K562 (cell line): ENCODE measurements around the gene GLT6D1. TPM values are rescaled to one million over a fixed set of nuclear protein-coding genes. Genes with fewer than 3 reads are reported as not detected.

Experiments used
- ARID1B ChIP-seq: fragments of 450-650 bp; IDR thresholded peaks from 2 replicates; pipeline ENCODE4 v1.6.1; 2016; ENCODE audit warnings: antibody characterized with exemption, mild to moderate bottlenecking, inconsistent platforms
- ATF1 ChIP-seq, 2 experiments: fragments of 450-650 bp in 1 of 2; IDR thresholded peaks; 2 replicates each; pipeline ENCODE4 v1.6.1; 2016; ENCODE audit warnings: missing compliant biosample characterization in 1 of 2, missing genetic modification characterization in 1 of 2
- FOSL1 ChIP-seq: fragments of 200-800 bp; sonication (Bioruptor generic); conservative IDR thresholded peaks from 2 replicates; pipeline ENCODE4 v1.6.1; 2016; ENCODE audit warnings: missing genetic modification characterization, missing compliant biosample characterization
- RBM25 ChIP-seq: fragments of 200-400 bp; formaldehyde crosslinking; IDR thresholded peaks from 2 replicates; pipeline ENCODE4 v1.6.1; 2018; ENCODE audit warnings: low read length, low read depth, moderate library complexity; ENCODE audit not compliant: severe bottlenecking
- TOE1 ChIP-seq, 2 experiments: fragments of 450-650 bp in 1 of 2; sonication (generic) in 1 of 2; formaldehyde crosslinking in 1 of 2; IDR thresholded peaks; 2 replicates each; pipeline versions ENCODE4 v1.7.1 to v1.8.0; 2016 to 2022; ENCODE audit warnings: borderline replicate concordance in 2 of 2, mild to moderate bottlenecking in 2 of 2, antibody characterized with exemption in 1 of 2, inconsistent platforms in 1 of 2, low read depth in 1 of 2, missing genetic modification reagents in 1 of 2, moderate library complexity in 1 of 2
- ZNF165 ChIP-seq: fragments of 250-450 bp; sonication (Bioruptor Pico); IDR thresholded peaks from 2 replicates; pipeline ENCODE4 v1.4.0; 2020; ENCODE audit warnings: borderline replicate concordance
- ZNF551 ChIP-seq: fragments of 250-450 bp; sonication (Bioruptor Pico); IDR thresholded peaks from 2 replicates; pipeline ENCODE4 v1.5.0; 2021; ENCODE audit warnings: mild to moderate bottlenecking, moderate library complexity
- ZSCAN32 ChIP-seq: fragments of 450-650 bp; formaldehyde crosslinking; IDR thresholded peaks from 2 replicates; pipeline ENCODE4 v1.4.0; 2020; ENCODE audit warnings: mild to moderate bottlenecking, moderate library complexity
- polyA plus RNA-seq, 8 experiments: library from polyadenylated mRNA; depleted of rRNA in 4 of 8; stranded (reverse) in 5 of 8; unstranded in 3 of 8; fragments of >200 nt; fragmentation: Nextera tagmentation in 2 of 8; fragmentation: Illumina TruSeq in 1 of 8; extraction: Ambion mirVana in 2 of 8; extraction: Trizol in 1 of 8; gene quantifications; 2 replicates each; pipeline versions ENCODE4 v1.2.1 to v1.2.3, GENCODE V29; 2011 to 2014; ENCODE audit warnings: inconsistent platforms in 1 of 8, missing spikeins in 1 of 8
- total RNA-seq, 7 experiments: library from RNA; depleted of rRNA in 6 of 7; stranded (reverse); fragments of >200 nt in 6 of 7; fragmentation: Illumina TruSeq in 2 of 7; extraction: Trizol in 2 of 7; gene quantifications; 2 replicates each; pipeline versions ENCODE4 v1.2.1 to v1.2.3, GENCODE V29; 2011 to 2021; ENCODE audit warnings: low replicate concordance in 1 of 7
- TF ChIP-seq, protein P1 (sequence below), 2 experiments: fragments of 450-650 bp; conservative IDR thresholded peaks; 2 replicates each; pipeline ENCODE4 v1.6.1; 2017; ENCODE audit warnings: mild to moderate bottlenecking in 2 of 2, moderate library complexity in 2 of 2
- TF ChIP-seq, protein P2 (sequence below): fragments of 250-450 bp; sonication (Bioruptor Pico); IDR thresholded peaks from 2 replicates; pipeline ENCODE4 v1.5.0; 2021
- TF ChIP-seq, protein P3 (sequence below), 2 experiments: fragments of 450-650 bp; formaldehyde crosslinking in 1 of 2; IDR thresholded peaks; 2 replicates each; pipeline versions ENCODE4 v1.4.0 to v1.6.1; 2014 to 2020; ENCODE audit warnings: mild to moderate bottlenecking in 2 of 2, borderline replicate concordance in 1 of 2, low read depth in 1 of 2
- TF ChIP-seq, protein P4 (sequence below): sonication (generic); formaldehyde crosslinking; IDR thresholded peaks from 2 replicates; pipeline ENCODE4 v1.8.0; 2022; ENCODE audit warnings: mild to moderate bottlenecking, missing genetic modification reagents

Gene GLT6D1
- total and polyA plus RNA-seq, 9 of the 15 experiments (the other 6 are each of a cell fraction or from before 2014, with no cell fraction given), result not detected

DNA sequence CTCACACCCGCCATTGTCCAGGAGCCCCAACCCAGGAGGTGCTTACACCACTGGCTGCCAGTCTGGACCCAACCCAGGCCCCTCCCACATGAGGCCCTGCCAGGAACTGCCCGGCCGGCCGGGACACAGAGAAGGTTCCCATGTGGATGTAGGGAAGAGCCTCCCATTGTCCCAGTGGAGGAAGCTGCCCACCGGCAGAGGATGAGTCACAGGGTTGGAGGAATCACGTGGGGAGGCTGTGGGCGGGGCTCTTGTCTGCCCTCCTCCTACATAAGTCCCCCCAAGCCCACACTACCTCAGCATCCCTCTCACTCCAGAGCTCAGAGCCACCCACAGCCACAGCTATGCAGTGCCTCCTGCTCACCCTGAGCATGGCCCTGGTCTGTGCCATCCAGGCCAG lies 51.7 kb downstream of the GLT6D1 start (continued):
- TF ChIP-seq, protein P1, sequence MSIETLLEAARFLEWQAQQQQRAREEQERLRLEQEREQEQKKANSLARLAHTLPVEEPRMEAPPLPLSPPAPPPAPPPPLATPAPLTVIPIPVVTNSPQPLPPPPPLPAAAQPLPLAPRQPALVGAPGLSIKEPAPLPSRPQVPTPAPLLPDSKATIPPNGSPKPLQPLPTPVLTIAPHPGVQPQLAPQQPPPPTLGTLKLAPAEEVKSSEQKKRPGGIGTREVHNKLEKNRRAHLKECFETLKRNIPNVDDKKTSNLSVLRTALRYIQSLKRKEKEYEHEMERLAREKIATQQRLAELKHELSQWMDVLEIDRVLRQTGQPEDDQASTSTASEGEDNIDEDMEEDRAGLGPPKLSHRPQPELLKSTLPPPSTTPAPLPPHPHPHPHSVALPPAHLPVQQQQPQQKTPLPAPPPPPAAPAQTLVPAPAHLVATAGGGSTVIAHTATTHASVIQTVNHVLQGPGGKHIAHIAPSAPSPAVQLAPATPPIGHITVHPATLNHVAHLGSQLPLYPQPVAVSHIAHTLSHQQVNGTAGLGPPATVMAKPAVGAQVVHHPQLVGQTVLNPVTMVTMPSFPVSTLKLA (conservative IDR thresholded peaks at IDR 0.05), result 0 out of 4 replicates have a peak, but pooled peaks of 1 of the 2 experiments have one; percentile 30
- TF ChIP-seq RBM25 (no peak), ZNF165 (CRISPR knock-in tag) (no peak), ARID1B (no peak), ZSCAN32 (CRISPR knock-in tag) (no peak), TOE1 (IDR thresholded peaks at IDR 0.05; ENCODE audit: borderline replicate concordance) (peak; percentile 25; the same call in 1 of the 2 replicates), TOE1 (CRISPR knock-in tag; IDR thresholded peaks at IDR 0.05; ENCODE audit: borderline replicate concordance, low read depth) (no peak), ZNF551 (CRISPR knock-in tag) (no peak), FOSL1 (tag) (peak; percentile 73), ATF1 (CRISPR knock-in tag; IDR thresholded peaks at IDR 0.05) (no peak), ATF1 (tag; IDR thresholded peaks at IDR 0.05) (no peak)
- TF ChIP-seq, protein P2, sequence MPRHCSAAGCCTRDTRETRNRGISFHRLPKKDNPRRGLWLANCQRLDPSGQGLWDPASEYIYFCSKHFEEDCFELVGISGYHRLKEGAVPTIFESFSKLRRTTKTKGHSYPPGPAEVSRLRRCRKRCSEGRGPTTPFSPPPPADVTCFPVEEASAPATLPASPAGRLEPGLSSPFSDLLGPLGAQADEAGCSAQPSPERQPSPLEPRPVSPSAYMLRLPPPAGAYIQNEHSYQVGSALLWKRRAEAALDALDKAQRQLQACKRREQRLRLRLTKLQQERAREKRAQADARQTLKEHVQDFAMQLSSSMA (CRISPR knock-in tag), result no peak
- TF ChIP-seq, protein P3, sequence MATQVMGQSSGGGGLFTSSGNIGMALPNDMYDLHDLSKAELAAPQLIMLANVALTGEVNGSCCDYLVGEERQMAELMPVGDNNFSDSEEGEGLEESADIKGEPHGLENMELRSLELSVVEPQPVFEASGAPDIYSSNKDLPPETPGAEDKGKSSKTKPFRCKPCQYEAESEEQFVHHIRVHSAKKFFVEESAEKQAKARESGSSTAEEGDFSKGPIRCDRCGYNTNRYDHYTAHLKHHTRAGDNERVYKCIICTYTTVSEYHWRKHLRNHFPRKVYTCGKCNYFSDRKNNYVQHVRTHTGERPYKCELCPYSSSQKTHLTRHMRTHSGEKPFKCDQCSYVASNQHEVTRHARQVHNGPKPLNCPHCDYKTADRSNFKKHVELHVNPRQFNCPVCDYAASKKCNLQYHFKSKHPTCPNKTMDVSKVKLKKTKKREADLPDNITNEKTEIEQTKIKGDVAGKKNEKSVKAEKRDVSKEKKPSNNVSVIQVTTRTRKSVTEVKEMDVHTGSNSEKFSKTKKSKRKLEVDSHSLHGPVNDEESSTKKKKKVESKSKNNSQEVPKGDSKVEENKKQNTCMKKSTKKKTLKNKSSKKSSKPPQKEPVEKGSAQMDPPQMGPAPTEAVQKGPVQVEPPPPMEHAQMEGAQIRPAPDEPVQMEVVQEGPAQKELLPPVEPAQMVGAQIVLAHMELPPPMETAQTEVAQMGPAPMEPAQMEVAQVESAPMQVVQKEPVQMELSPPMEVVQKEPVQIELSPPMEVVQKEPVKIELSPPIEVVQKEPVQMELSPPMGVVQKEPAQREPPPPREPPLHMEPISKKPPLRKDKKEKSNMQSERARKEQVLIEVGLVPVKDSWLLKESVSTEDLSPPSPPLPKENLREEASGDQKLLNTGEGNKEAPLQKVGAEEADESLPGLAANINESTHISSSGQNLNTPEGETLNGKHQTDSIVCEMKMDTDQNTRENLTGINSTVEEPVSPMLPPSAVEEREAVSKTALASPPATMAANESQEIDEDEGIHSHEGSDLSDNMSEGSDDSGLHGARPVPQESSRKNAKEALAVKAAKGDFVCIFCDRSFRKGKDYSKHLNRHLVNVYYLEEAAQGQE (IDR thresholded peaks at IDR 0.05; ENCODE audit: borderline replicate concordance), result peak; percentile 43
- TF ChIP-seq, protein P3 (CRISPR knock-in tag; IDR thresholded peaks at IDR 0.05; ENCODE audit: low read depth), result no peak
- TF ChIP-seq, protein P4, sequence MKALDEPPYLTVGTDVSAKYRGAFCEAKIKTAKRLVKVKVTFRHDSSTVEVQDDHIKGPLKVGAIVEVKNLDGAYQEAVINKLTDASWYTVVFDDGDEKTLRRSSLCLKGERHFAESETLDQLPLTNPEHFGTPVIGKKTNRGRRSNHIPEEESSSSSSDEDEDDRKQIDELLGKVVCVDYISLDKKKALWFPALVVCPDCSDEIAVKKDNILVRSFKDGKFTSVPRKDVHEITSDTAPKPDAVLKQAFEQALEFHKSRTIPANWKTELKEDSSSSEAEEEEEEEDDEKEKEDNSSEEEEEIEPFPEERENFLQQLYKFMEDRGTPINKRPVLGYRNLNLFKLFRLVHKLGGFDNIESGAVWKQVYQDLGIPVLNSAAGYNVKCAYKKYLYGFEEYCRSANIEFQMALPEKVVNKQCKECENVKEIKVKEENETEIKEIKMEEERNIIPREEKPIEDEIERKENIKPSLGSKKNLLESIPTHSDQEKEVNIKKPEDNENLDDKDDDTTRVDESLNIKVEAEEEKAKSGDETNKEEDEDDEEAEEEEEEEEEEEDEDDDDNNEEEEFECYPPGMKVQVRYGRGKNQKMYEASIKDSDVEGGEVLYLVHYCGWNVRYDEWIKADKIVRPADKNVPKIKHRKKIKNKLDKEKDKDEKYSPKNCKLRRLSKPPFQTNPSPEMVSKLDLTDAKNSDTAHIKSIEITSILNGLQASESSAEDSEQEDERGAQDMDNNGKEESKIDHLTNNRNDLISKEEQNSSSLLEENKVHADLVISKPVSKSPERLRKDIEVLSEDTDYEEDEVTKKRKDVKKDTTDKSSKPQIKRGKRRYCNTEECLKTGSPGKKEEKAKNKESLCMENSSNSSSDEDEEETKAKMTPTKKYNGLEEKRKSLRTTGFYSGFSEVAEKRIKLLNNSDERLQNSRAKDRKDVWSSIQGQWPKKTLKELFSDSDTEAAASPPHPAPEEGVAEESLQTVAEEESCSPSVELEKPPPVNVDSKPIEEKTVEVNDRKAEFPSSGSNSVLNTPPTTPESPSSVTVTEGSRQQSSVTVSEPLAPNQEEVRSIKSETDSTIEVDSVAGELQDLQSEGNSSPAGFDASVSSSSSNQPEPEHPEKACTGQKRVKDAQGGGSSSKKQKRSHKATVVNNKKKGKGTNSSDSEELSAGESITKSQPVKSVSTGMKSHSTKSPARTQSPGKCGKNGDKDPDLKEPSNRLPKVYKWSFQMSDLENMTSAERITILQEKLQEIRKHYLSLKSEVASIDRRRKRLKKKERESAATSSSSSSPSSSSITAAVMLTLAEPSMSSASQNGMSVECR, result no peak
